HCT116 (cell line): Measurements from ENCODE around the gene VWF. TPM values are rescaled to one million over a fixed set of nuclear protein-coding genes. Genes with fewer than 3 reads are reported as not detected.

Experiments used
- ATAC-seq: fragments of 200-7000 bp; cut with Tn5 transposase; 2 replicates; pipeline ENCODE4 v1.9.1; 2020; ENCODE audit warnings: mild to moderate bottlenecking, moderate library complexity
- BruUV-seq: library from RNA; stranded (reverse); fragments of 400-500 nt; replicated peaks from 2 replicates; lab custom pipeline; 2021; lab: Mats Ljungman, UMichigan
- CTCF ChIA-PET: fragments of 300-600 bp; sonication (Branson Sonifier 250); formaldehyde crosslinking; loops from one replicate; lab custom pipeline; 2021; ENCODE audit warnings: antibody characterized with exemption; lab: Charles Lee
- POLR2A ChIA-PET: fragments of 300-600, 350-600 bp; sonication (Branson Sonifier 250); formaldehyde crosslinking; loops from one replicate; lab custom pipeline; 2021; ENCODE audit warnings: antibody characterized with exemption; lab: Charles Lee
- RAD21 ChIA-PET, 2 experiments: fragments of 300-600 bp; sonication (Branson Sonifier 250); formaldehyde crosslinking; loops; one replicate each; lab custom pipeline; 2023; ENCODE audit warnings: low total read pairs in 2 of 2; ENCODE audit not compliant: uncharacterized antibody in 2 of 2, unreplicated experiment in 2 of 2, low non-redundant PET in 1 of 2; lab: Charles Lee
- DNase-seq: peaks from one replicate; pipeline ENCODE4 v3.0.0-alpha.2; 2010; ENCODE audit warnings: low read depth, low spot score
- H2AFZ ChIP-seq: fragments of 200-600 bp; shearing (Covaris generic), sonication (generic); 2 replicates; pipeline ENCODE4 v1.6.1; 2017; ENCODE audit warnings: low read depth, mixed run types, mixed read lengths, antibody characterized with exemption, low read length; ENCODE audit not compliant: poor library complexity, severe bottlenecking
- H3K27ac ChIP-seq: 2 replicates; pipeline ENCODE4 v1.5.1; 2012; ENCODE audit warnings: low read depth, low read length
- H3K27me3 ChIP-seq: fragments of 200-600 bp; sonication (generic); 2 replicates; pipeline ENCODE4 v1.6.1; 2016; ENCODE audit warnings: mixed run types, low read length, mixed read lengths; ENCODE audit not compliant: insufficient read depth
- H3K36me3 ChIP-seq, 2 experiments: fragments of 200-500 bp in 1 of 2; fragments of 200-600 bp in 1 of 2; sonication (Bioruptor generic) in 1 of 2; sonication (generic) in 1 of 2; 2 replicates each; pipeline versions ENCODE4 v1.5.1 to v1.6.1; 2014 to 2016; ENCODE audit warnings: low read length in 2 of 2, inconsistent platforms in 1 of 2, mixed read lengths in 1 of 2, mixed run types in 1 of 2; ENCODE audit not compliant: insufficient read depth in 2 of 2, control insufficient read depth in 1 of 2
- H3K4me1 ChIP-seq, 2 experiments: fragments of 200-600 bp in 1 of 2; sonication (generic) in 1 of 2; 2 replicates each; pipeline versions ENCODE4 v1.5.1 to v1.6.1; 2012 to 2017; ENCODE audit warnings: low read length in 2 of 2, inconsistent platforms in 1 of 2, mild to moderate bottlenecking in 1 of 2, mixed read lengths in 1 of 2, mixed run types in 1 of 2, moderate library complexity in 1 of 2; ENCODE audit not compliant: insufficient read depth in 2 of 2, control insufficient read depth in 1 of 2
- H3K4me2 ChIP-seq: fragments of 200-600 bp; sonication (generic); 2 replicates; pipeline ENCODE4 v1.6.1; 2017; ENCODE audit warnings: mixed run types, low read length, mixed read lengths
- H3K4me3 ChIP-seq, 2 experiments: fragments of 200-600 bp in 1 of 2; sonication (generic) in 1 of 2; replicated peaks in 1 of 2; 2 replicates each; pipeline ENCODE4 v1.5.1; 2011 to 2016; ENCODE audit warnings: low read length in 2 of 2, control low read depth in 1 of 2, low read depth in 1 of 2, mild to moderate bottlenecking in 1 of 2, mixed read lengths in 1 of 2, mixed run types in 1 of 2
- H3K79me2 ChIP-seq: fragments of 200-600 bp; sonication (generic); 2 replicates; pipeline ENCODE4 v1.6.1; 2017; ENCODE audit warnings: mild to moderate bottlenecking, mixed run types, low read length, moderate library complexity, mixed read lengths; ENCODE audit not compliant: insufficient read depth
- H3K9ac ChIP-seq: fragments of 200-600 bp; sonication (generic); 2 replicates; pipeline ENCODE4 v1.6.1; 2016; ENCODE audit warnings: low read length, mixed read lengths
- H3K9me2 ChIP-seq: fragments of 200-600 bp; sonication (generic), shearing (Covaris generic); 2 replicates; pipeline ENCODE4 v1.6.1; 2017; ENCODE audit warnings: mixed run types, mild to moderate bottlenecking, moderate library complexity; ENCODE audit not compliant: insufficient read depth
- H3K9me3 ChIP-seq, 2 experiments: fragments of 200-500 bp in 1 of 2; fragments of 200-600 bp in 1 of 2; sonication (Bioruptor generic) in 1 of 2; sonication (generic) in 1 of 2; 2 replicates each; pipeline ENCODE4 v1.6.1; 2014 to 2017; ENCODE audit warnings: low read length in 2 of 2, mixed read lengths in 2 of 2, inconsistent platforms in 1 of 2, low read depth in 1 of 2, mild to moderate bottlenecking in 1 of 2, mixed run types in 1 of 2, moderate library complexity in 1 of 2; ENCODE audit not compliant: control insufficient read depth in 1 of 2, insufficient read depth in 1 of 2
- H4K20me1 ChIP-seq: fragments of 200-600 bp; sonication (generic), shearing (Covaris generic); 2 replicates; pipeline ENCODE4 v1.6.1; 2017; ENCODE audit warnings: mixed run types, mild to moderate bottlenecking, moderate library complexity; ENCODE audit not compliant: insufficient read depth
- CBX3 ChIP-seq: IDR thresholded peaks from 2 replicates; pipeline ENCODE4 v1.6.1; 2012; ENCODE audit warnings: low read depth
- EGR1 ChIP-seq: IDR thresholded peaks from 2 replicates; pipeline ENCODE4 v1.6.1; 2012; ENCODE audit warnings: low read depth
- ELF1 ChIP-seq: IDR thresholded peaks from 2 replicates; pipeline ENCODE4 v1.6.1; 2012; ENCODE audit warnings: low read depth, borderline replicate concordance
- EZH2 ChIP-seq: fragments of 200-600 bp; sonication (generic); IDR thresholded peaks from 2 replicates; pipeline ENCODE4 v1.6.1; 2017; ENCODE audit warnings: antibody characterized with exemption, mixed run types
- EZH2phosphoT487 ChIP-seq: fragments of 200-600 bp; IDR thresholded peaks from 2 replicates; pipeline ENCODE4 v1.6.1; 2018; ENCODE audit warnings: antibody characterized with exemption, borderline replicate concordance
- FOSL1 ChIP-seq: IDR thresholded peaks from 2 replicates; pipeline ENCODE4 v1.6.1; 2012; ENCODE audit warnings: low read depth
- POLR2A ChIP-seq: IDR thresholded peaks from 2 replicates; pipeline ENCODE4 v1.7.0; 2011; ENCODE audit warnings: borderline replicate concordance; ENCODE audit not compliant: insufficient read depth, insufficient read length; ENCODE audit errors: extremely low read depth
- POLR2AphosphoS5 ChIP-seq: IDR thresholded peaks from 2 replicates; pipeline ENCODE4 v1.6.1; 2011; ENCODE audit warnings: mild to moderate bottlenecking, low read depth, low read length, moderate library complexity
- SIN3A ChIP-seq: IDR thresholded peaks from 2 replicates; pipeline ENCODE4 v1.6.1; 2012; ENCODE audit warnings: low read depth
- SRF ChIP-seq: IDR thresholded peaks from 2 replicates; pipeline ENCODE4 v1.6.1; 2012; ENCODE audit warnings: low read depth
- TCF7L2 ChIP-seq: IDR thresholded peaks from 2 replicates; pipeline ENCODE4 v1.7.0; 2011; ENCODE audit warnings: borderline replicate concordance, inconsistent platforms; ENCODE audit not compliant: insufficient read depth, insufficient read length; ENCODE audit errors: extremely low read depth
- YY1 ChIP-seq: IDR thresholded peaks from 2 replicates; pipeline ENCODE4 v1.6.1; 2011; ENCODE audit warnings: low read length, low read depth, moderate library complexity, mild to moderate bottlenecking; ENCODE audit not compliant: insufficient replicate concordance; ENCODE audit errors: extremely low read depth
- ZFX ChIP-seq: fragments of 450-650 bp; IDR thresholded peaks from 2 replicates; pipeline ENCODE4 v1.6.1; 2017
- ZNF274 ChIP-seq: fragments of 200-500 bp; sonication (Bioruptor generic); IDR thresholded peaks from 2 replicates; pipeline ENCODE4 v1.6.1; 2014; ENCODE audit warnings: mild to moderate bottlenecking, low read depth, low read length, inconsistent platforms
- intact Hi-C: fragments of 100-400 bp; cut with micrococcal nuclease; formaldehyde crosslinking; loops from 2 replicates; pipeline ENCODE4 v1.10.0; 2022
- total RNA-seq: library from RNA; stranded (reverse); gene quantifications from one replicate; pipeline ENCODE4 v1.2.1, GENCODE V29; 2021; ENCODE audit not compliant: unreplicated experiment
- TF ChIP-seq, protein P1 (sequence below): IDR thresholded peaks from 2 replicates; pipeline ENCODE4 v1.6.1; 2011; ENCODE audit warnings: mild to moderate bottlenecking, low read length, moderate library complexity; ENCODE audit not compliant: insufficient replicate concordance; ENCODE audit errors: extremely low read depth
- TF ChIP-seq, protein P2 (sequence below): IDR thresholded peaks from 2 replicates; pipeline ENCODE4 v1.6.1; 2012
- TF ChIP-seq, protein P3 (sequence below), 3 experiments: fragments of 200-600 bp in 1 of 3; sonication (generic) in 1 of 3; IDR thresholded peaks in 2 of 3; conservative IDR thresholded peaks in 1 of 3; 2 replicates each; pipeline ENCODE4 v1.5.1; 2012 to 2017; ENCODE audit warnings: low read depth in 2 of 3, low read length in 2 of 3, antibody characterized with exemption in 1 of 3, borderline replicate concordance in 1 of 3, control low read depth in 1 of 3, mild to moderate bottlenecking in 1 of 3, mixed read lengths in 1 of 3, mixed run types in 1 of 3, moderate library complexity in 1 of 3; ENCODE audit not compliant: insufficient read depth in 1 of 3
- TF ChIP-seq, protein P4 (sequence below): IDR thresholded peaks from 2 replicates; pipeline ENCODE4 v1.6.1; 2012; ENCODE audit warnings: low read depth

Gene VWF
- total RNA-seq, 1 experiment from 2014 or later: 0.57 TPM

DNA sequence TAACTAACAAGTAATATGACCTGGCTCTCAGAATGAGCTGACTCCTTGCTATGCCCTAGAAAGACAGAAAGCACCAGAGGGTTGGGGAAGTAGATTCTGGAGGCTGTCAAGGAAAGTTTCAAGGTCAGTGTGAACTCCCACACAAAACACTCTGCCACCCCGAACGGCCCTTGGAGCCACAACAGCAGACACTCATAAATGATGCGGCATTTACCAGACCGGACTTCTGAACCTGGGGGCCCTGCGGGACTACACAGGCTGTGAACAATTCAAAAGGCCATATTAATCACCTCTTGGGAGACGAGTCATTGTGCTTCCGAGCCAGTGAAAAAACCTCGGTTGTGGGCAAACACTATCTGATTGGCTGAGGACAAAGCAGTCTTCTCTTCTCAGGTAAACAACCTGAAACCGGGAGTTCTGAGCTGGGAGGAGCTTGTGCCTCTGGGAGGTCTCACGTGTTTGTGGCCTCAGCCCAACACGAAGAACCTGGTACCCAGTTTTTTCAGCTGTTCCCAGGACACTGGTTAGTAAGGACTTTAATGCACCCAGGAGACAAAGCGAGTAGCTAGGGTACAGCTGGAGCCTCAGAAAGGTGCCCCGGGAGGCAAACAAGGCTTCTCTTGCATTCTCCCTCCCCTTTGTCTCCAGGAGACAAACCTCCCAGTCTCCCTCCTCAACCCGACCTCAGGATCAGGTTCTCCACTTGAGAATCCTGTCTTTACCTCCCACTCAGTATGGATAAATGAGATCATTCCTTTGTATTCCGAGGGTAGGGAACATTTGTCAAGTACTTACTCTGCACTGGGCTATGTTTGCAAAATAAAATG is 35.3 kb downstream of the VWF start:
- ATAC-seq (peak; percentile 51), DNase-seq (peak; percentile 77)
- H3K36me3 ChIP-seq: no peaks in the 10 kb centered on the region
- ChIA-PET RAD21 (no interaction called here), CTCF (interaction anchor here (0.9 to 1.1 kb wide), 2 partner anchors 106 to 376 kb away, joined by 3 read pairs; no protein-coding TSS in a partner anchor), POLR2A (interaction anchor here (0.7 to 1.5 kb wide), 3 partner anchors 19 to 78 kb away, joined by 3 to 4 read pairs (median 3); no protein-coding TSS in a partner anchor)
- H3K27ac ChIP-seq: peak overlapping the region; percentile 44
- intact Hi-C loops: no loop called here
- peak overlapping the region; percentile 86 for H2AFZ ChIP-seq
- H4K20me1 ChIP-seq: no peaks in the 10 kb centered on the region
- no peaks in the 10 kb centered on the region for H3K79me2 ChIP-seq
- H3K9me2 ChIP-seq: no peaks in the 10 kb centered on the region
- H3K27me3 ChIP-seq: no peaks in the 10 kb centered on the region
- no TSS peak for BruUV-seq
- H3K9me3 ChIP-seq: no peaks in the 10 kb centered on the region
- peaks cover 48 to 86% of the 10 kb centered on the region in 2 experiments for H3K4me1 ChIP-seq
- peak overlapping the region; percentile 64 for H3K4me2 ChIP-seq
- H3K4me3 ChIP-seq: 0 out of 4 replicates have a peak overlapping the region, but pooled peaks of 1 of the 2 experiments have one; percentile 9
- peak overlapping the region; percentile 39 for H3K9ac ChIP-seq
- TF ChIP-seq SIN3A: no peak
- TF ChIP-seq EZH2: no peak
- TF ChIP-seq POLR2AphosphoS5: peak; percentile 23; the same call in 1 of the 2 replicates
- no peak for TF ChIP-seq ZFX
- peak; percentile 32; the same call in 1 of the 2 replicates for TF ChIP-seq FOSL1
- TF ChIP-seq EGR1: no peak
- TF ChIP-seq, protein P1, sequence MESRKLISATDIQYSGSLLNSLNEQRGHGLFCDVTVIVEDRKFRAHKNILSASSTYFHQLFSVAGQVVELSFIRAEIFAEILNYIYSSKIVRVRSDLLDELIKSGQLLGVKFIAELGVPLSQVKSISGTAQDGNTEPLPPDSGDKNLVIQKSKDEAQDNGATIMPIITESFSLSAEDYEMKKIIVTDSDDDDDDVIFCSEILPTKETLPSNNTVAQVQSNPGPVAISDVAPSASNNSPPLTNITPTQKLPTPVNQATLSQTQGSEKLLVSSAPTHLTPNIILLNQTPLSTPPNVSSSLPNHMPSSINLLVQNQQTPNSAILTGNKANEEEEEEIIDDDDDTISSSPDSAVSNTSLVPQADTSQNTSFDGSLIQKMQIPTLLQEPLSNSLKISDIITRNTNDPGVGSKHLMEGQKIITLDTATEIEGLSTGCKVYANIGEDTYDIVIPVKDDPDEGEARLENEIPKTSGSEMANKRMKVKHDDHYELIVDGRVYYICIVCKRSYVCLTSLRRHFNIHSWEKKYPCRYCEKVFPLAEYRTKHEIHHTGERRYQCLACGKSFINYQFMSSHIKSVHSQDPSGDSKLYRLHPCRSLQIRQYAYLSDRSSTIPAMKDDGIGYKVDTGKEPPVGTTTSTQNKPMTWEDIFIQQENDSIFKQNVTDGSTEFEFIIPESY: no peak
- no peak for TF ChIP-seq ELF1
- TF ChIP-seq ZNF274: no peak
- TF ChIP-seq, protein P2, sequence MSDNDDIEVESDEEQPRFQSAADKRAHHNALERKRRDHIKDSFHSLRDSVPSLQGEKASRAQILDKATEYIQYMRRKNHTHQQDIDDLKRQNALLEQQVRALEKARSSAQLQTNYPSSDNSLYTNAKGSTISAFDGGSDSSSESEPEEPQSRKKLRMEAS: peak; percentile 90
- TF ChIP-seq YY1: no peak
- no peak for TF ChIP-seq SRF
- TF ChIP-seq CBX3: no peak
- TF ChIP-seq, protein P3, sequence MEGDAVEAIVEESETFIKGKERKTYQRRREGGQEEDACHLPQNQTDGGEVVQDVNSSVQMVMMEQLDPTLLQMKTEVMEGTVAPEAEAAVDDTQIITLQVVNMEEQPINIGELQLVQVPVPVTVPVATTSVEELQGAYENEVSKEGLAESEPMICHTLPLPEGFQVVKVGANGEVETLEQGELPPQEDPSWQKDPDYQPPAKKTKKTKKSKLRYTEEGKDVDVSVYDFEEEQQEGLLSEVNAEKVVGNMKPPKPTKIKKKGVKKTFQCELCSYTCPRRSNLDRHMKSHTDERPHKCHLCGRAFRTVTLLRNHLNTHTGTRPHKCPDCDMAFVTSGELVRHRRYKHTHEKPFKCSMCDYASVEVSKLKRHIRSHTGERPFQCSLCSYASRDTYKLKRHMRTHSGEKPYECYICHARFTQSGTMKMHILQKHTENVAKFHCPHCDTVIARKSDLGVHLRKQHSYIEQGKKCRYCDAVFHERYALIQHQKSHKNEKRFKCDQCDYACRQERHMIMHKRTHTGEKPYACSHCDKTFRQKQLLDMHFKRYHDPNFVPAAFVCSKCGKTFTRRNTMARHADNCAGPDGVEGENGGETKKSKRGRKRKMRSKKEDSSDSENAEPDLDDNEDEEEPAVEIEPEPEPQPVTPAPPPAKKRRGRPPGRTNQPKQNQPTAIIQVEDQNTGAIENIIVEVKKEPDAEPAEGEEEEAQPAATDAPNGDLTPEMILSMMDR (IDR thresholded peaks at IDR 0.05 in 2 of 3, conservative IDR thresholded peaks at IDR 0.05 in 1 of 3; ENCODE audit: borderline replicate concordance in 1 of 3, insufficient read depth in 1 of 3, low read depth in 2 of 3, low read length in 2 of 3): no peak
- TF ChIP-seq EZH2phosphoT487: no peak
- TF ChIP-seq, protein P4, sequence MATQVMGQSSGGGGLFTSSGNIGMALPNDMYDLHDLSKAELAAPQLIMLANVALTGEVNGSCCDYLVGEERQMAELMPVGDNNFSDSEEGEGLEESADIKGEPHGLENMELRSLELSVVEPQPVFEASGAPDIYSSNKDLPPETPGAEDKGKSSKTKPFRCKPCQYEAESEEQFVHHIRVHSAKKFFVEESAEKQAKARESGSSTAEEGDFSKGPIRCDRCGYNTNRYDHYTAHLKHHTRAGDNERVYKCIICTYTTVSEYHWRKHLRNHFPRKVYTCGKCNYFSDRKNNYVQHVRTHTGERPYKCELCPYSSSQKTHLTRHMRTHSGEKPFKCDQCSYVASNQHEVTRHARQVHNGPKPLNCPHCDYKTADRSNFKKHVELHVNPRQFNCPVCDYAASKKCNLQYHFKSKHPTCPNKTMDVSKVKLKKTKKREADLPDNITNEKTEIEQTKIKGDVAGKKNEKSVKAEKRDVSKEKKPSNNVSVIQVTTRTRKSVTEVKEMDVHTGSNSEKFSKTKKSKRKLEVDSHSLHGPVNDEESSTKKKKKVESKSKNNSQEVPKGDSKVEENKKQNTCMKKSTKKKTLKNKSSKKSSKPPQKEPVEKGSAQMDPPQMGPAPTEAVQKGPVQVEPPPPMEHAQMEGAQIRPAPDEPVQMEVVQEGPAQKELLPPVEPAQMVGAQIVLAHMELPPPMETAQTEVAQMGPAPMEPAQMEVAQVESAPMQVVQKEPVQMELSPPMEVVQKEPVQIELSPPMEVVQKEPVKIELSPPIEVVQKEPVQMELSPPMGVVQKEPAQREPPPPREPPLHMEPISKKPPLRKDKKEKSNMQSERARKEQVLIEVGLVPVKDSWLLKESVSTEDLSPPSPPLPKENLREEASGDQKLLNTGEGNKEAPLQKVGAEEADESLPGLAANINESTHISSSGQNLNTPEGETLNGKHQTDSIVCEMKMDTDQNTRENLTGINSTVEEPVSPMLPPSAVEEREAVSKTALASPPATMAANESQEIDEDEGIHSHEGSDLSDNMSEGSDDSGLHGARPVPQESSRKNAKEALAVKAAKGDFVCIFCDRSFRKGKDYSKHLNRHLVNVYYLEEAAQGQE: no peak
- no peak for TF ChIP-seq POLR2A
- peak; percentile 20 for TF ChIP-seq TCF7L2
